Measurements from ENCODE around the gene HOXA10.

HOXA10 gene

GRCh38 chr7:27176962-27177794 is 3.1 kb upstream of the HOXA10 start:
- DNase-seq (ENCODE audit: low read depth): no peak
- peak overlapping the region; percentile 87 for H3K4me3 ChIP-seq (ENCODE audit: control insufficient read depth, low read depth, low read length)
- TF ChIP-seq CTCF (IDR thresholded peaks at IDR 0.05; ENCODE audit: control insufficient read depth, insufficient read depth, low read depth, low read length, missing control alignments): no peak

- TF ChIP-seq CTCF (IDR thresholded peaks at IDR 0.05; ENCODE audit: control insufficient read depth, insufficient read depth, low read depth, low read length, missing control alignments): no peak
- no peak for DNase-seq (ENCODE audit: low read depth)
Observed at GRCh38 chr7:27176524-27176845, 2.4 kb upstream of the HOXA10 start.

GRCh38 chr7:27175626-27176523 is 1.8 kb upstream of the HOXA10 start:
- DNase-seq (ENCODE audit: low read depth): no peak
- TF ChIP-seq CTCF (IDR thresholded peaks at IDR 0.05; ENCODE audit: control insufficient read depth, insufficient read depth, low read depth, low read length, missing control alignments): no peak
- peak overlapping the region; percentile 87 for H3K4me3 ChIP-seq (ENCODE audit: control insufficient read depth, low read depth, low read length)

More at GRCh38 chr7:27176524-27176845, 2.4 kb upstream of the HOXA10 start:
- peak overlapping the region; percentile 87 for H3K4me3 ChIP-seq (ENCODE audit: control insufficient read depth, low read depth, low read length)

GRCh38 chr7:27174874-27175625 is 930 bp upstream of the HOXA10 start:
- DNase-seq (ENCODE audit: low read depth): no peak
- TF ChIP-seq CTCF (IDR thresholded peaks at IDR 0.05; ENCODE audit: control insufficient read depth, insufficient read depth, low read depth, low read length, missing control alignments): no peak
- peak overlapping the region; percentile 87 for H3K4me3 ChIP-seq (ENCODE audit: control insufficient read depth, low read depth, low read length)

GRCh38 chr7:27173511-27173955 is 587 bp downstream of the HOXA10 start:
- DNase-seq (ENCODE audit: low read depth): no peak
- no peak for TF ChIP-seq CTCF (IDR thresholded peaks at IDR 0.05; ENCODE audit: control insufficient read depth, insufficient read depth, low read depth, low read length, missing control alignments)
- peak overlapping the region; percentile 87 for H3K4me3 ChIP-seq (ENCODE audit: control insufficient read depth, low read depth, low read length)

All from AG09309 (cell line).